Stimulated activated CD8-positive, alpha-beta memory T cell treated with anti-CD3 and anti-CD28 coated beads, Interleukin-15, amount 100 ng/mL, for 24 hours (primary cell): ENCODE results near the gene ARRB1.
A peak's percentile ranks its signal among the peaks of the same experiment; 100 is the strongest.
"Not testable (repeated sequence)": the region's sequence is repeated elsewhere in the genome, so short reads cannot be mapped to it uniquely, and the experiment has no call there.

Source experiments
- DNase-seq: peaks from one replicate; pipeline ENCODE4 v3.0.0-alpha.2; 2020; ENCODE audit warnings: low read depth

Gene ARRB1

GRCh38 chr11:75351541-75351790 is at the start of gene ARRB1:
ARRB1 (minus strand) TSS chr11:75351661; CDS start chr11:75351607, 54 bp downstream.
- DNase-seq: no peak

- no peak for DNase-seq
Measured at GRCh38 chr11:75400146-75400865, 48.8 kb upstream of the ARRB1 start.

GRCh38 chr11:75399344-75400145 is 48.1 kb upstream of the ARRB1 start, which contains the start of gene RPS3:
RPS3 (plus strand) TSS chr11:75399518; CDS start chr11:75399548, 30 bp downstream.
- DNase-seq: peak; percentile 76

DNA sequence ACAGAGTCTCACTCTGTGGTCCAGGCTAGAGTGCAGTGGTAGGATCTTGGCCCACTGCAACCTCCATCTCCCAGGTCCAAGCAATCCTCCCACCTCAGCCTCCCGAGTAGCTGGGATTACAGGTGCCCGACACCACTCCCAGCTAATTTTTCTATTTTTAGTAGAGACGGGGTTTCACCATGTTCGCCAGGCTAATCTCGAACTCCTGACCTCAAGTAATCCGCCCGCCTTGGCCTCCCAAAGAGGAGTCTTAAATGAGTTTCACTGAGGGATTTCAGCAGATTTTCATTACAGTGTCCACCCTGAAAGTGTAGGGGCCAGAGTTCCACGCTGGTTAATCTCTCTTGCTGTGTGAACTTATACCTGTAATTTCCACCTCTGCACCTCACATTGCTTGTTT is 47.4 kb upstream of the ARRB1 start:
- no peak for DNase-seq

DNA sequence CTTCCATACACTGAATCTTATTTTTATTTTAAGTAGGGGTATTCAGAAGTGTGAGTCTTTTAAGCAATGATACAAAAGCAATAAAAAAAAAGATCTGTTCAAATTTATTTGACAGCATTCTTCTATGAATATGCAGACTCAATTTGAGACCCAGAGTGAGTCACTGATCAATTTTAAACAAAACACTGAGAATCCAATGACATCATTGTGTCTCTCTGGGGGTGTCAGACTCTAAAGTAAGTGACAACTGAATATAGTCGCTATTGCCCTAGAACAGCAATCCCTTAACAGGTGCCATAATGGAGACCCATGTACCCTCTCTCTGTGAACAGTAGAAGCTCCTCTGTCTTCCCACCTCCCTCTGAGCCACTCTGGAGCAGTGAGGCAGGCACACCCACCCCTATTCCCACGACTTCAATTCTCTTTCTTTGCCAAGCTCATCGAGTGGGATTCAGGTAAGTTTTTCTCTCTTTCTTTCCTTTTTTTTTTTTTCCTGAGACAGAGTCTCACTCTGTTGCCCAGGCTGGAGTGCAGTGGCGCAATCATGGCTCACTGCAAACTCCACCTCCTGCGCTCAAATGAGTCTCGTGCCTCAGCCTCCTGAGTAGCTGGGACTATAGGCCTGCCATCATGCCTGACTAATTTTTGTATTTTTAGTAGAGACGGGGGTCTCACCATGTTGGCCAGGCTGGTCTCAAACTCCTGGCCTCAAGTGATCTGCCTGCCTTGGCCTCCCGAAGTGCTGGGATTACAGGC is 42.8 kb upstream of the ARRB1 start:
- no peak for DNase-seq

DNA sequence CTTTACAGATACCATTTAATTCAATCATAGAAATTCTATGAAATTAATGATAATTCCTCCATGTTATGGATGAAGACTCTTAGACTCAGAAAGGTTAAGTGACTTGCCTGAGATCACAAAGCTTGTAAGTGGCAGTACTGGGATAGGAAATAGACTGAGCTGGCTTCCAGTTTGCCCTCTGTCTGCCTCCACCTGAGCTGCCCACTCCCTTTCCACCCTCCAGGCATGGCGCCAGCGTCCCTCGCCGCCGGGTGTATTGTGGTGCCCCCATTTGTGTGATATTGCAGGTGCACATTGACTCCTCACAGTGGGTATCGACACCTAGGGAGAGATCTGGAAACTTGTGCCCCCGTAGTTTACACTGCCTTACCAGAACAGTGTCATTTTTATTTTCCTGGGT is 38.5 kb upstream of the ARRB1 start:
- DNase-seq: no peak

DNA sequence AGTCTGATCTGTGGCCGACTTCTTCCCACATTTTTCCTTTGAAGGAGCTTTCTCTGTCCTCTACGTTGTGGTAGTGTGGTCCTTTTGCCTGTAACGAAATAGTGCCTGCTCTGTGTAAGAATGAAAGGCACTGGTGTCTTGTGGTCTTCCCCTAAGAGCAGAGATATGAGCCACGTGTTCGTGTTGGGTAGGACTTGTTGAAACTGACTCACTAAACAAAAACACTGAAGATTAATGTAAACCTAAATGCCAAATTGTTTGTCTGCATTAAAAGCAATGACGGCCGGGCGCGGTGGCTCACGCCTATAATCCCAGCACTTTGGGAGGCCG is 37.8 kb upstream of the ARRB1 start:
- DNase-seq: no peak

DNA sequence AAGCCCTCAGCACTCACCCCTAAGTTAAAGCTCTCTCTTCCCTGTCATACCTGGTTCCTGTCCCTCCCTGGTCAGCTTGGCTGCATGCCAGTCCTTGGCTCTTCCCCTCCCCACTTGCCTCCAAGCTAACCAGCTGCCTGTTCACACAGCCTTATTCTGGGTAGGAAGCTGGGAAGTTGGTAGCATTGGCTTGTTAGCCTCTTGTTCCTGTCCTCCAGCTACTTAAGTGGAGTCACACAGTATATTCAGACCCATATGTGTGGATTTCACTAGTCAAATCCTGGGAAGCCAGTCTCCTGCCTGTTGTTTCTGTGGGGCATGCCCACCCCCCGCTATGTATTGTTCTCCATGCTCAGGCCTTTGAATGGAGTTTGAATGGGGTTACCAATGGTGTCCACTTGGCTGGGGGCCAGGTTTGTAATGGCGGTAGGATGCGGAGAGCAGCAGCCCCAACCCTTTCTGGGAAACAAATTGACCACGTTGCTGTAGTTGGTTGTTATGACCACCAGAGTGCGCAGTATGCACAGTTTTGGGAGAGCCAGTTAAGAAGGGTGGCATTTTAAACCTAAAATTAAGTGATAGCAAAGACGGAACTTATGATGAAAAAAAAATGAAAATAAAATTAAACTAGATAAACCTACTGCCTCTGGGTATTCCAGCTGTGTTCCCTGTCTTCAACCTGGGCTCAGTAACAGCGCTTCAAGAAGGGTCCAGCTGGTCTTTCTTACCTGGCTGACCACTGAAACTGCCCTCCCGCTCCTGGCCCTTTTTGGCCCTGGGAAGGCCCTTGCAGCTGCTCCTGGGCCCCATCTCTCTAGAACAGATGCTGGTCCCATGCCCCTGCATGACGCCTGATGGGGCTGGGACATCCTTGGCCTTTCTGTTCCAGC is 37.2 kb upstream of the ARRB1 start:
- DNase-seq: no peak

DNA sequence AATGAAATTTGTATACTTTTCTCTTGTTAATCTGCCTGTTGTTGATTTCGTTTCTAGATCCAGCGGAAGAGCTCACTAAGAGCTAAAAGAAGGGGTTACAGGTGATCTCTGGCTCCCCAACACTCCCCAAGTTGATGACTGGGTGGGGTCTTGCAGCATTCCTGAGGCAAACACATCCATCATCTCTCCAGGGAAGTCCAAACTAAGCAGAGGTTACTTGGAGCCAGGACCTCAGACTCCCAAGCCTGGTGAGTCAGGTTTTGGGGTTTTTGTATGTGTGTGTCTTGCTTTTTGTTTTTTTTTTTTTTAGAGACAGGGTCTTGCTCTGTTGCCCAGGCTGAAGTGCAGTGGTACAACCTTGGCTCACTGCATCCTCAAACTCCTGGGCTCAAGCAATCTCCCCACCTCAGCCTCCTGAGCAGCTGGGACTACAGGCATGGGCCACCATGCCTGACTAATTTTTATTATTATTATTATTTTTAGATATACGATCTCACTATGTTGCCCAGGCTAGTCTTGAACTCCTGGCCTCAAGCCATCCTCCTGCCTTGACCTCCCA is 36.4 kb upstream of the ARRB1 start:
- no peak for DNase-seq

- DNase-seq: no peak
Measured at GRCh38 chr11:75386942-75387630, 35.6 kb upstream of the ARRB1 start.

DNA sequence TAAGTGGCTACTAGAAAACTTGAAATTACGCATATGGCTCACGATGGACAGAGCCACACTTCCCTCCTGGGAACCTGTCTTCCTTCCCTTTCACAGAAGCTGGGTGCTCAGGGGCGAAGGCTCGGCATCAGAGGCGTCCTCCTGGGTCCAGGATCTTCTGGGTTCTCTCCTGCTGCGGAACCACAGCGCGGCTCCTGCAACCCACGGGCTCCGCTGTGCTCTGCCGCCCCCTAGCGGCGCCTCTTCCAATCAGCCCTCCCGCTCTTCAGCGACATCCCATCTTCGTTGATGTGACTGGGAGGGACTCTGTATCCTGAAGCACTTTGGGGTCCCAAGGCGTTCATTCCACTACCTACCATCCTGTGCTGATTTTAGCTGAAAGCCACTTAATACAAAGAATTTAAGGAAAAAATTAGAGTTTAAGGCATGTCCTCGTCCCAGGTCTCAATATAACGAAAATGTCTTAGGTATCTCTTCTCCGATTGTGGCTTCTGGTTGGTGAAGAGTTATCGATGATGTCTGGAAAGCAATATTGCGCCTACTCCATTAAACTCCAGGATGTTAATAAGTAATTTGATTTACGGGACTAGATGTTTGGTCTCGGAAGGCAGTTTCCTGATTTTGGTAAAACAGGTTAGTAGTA is 33.1 kb upstream of the ARRB1 start:
- peak; percentile 72 for DNase-seq

DNA sequence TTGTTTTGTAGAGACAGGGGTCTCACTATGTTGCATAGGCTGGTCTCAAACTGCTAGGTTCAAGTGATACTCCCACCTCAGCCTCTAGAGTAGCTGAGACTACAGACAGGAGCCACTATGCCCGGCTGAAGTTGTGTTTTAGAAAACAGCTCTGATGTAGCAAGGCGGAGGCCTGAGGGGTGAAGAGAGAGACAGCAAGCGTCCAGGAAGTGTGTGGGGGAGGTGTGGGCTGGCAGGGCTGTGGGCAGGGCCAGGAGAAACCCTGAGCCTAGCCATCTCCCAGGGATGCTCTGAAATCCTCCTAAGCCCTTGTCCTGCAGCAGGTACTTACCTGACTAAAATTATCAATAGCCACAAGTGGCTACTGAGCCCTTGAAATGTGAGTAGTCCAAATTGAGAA is 31.8 kb upstream of the ARRB1 start:
- no peak for DNase-seq

DNA sequence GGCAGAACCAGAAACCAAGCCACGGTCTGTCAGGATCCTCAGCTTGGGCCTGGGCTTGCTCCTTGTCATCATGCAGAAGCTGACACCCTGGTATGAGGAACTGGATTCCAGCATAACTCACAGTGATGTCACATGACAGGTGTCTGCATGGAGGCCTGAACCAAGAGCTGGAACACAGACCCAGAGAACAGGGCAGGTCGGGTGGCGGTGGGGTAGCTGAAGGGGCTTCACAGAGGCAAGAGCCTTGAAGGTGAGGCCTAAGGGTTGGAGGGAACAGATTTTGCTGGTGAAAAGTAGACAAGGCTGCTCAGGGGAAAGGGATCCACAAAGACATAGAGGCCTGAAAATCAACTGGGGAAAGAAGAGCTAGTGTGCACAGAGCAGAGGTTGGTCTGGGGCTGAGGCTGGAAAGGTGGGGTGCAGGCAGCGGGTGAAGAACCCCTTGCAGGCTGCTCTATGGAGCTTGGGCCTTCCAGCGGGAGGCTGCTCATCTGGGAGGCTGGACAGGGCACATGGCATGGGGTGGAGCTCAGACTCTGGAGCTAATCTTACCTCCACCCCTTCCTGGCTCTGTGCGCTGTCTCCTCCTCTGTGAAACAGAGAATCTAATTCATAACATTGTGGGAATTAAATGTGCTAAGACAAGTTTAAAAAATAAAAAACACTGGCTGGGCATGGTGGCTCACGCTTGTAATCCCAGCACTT is 29.4 kb upstream of the ARRB1 start:
- no peak for DNase-seq

- no peak for DNase-seq
Measured at GRCh38 chr11:75380245-75380644, 28.8 kb upstream of the ARRB1 start.

- DNase-seq: not testable (repeated sequence)
Measured at GRCh38 chr11:75378776-75379175, 27.3 kb upstream of the ARRB1 start.

DNA sequence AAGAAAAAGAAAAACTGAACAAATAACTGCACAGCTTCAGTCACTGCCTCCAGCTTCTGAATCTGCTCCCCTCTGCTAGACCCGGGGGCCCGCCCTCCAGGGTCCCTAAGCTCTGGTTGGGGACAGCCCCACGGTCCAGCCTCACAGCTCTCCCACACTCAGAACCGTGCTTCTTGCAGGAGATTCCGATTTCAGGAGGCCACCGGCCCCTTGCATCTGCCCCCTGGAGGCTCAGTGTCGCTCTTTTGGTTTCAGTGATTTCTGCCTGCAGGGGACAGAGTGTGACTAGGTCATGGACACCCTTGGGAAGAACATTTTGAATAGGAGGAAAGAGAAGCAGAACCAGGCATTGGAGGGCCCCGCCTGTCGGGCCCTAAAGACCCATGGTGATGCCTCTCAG is 24.7 kb upstream of the ARRB1 start:
- DNase-seq: no peak

GRCh38 chr11:75375626-75376025 is 24.2 kb upstream of the ARRB1 start:
- DNase-seq: no peak

DNA sequence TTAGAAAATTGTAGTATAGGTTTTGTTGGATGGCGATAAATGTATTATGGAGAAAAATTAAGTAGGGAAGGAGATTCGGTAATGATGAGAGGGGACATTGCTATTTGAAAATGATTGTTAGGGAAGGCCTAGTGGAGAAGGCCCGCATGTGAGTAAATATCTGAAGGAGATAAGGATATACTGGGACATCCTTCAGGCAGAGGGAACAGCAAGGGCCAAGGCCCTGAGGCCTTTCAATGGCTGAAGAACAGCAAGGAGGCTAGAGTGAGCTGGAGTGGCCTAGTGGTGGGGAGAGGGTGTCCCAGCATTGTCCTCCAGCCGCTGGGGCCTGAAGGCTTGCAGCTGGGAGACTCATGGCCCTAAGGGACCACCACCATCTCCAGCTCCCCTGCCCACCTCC is 23.2 kb upstream of the ARRB1 start:
- no peak for DNase-seq

DNA sequence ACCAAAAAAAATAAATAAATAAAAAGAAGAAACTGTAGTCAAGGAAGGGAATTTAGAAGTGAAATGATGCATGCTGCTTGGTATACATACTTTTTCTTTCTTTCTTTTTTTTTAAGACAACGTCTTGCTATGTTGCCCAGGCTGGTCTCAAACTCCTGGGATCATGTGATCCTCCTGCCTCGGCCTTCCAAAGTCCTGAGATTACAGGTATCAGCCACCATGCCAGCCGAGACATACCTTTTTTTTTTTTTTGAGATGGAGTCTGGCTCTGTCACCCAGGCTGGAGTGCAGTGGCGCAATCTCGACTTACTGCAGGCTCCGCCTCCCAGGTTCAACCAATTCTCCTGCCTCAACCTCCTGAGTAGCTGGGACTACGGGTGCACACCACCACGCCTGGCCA is 21.7 kb upstream of the ARRB1 start:
- DNase-seq: no peak
